ENCODE results near the gene GKN1.

The GKN1 gene

DNA sequence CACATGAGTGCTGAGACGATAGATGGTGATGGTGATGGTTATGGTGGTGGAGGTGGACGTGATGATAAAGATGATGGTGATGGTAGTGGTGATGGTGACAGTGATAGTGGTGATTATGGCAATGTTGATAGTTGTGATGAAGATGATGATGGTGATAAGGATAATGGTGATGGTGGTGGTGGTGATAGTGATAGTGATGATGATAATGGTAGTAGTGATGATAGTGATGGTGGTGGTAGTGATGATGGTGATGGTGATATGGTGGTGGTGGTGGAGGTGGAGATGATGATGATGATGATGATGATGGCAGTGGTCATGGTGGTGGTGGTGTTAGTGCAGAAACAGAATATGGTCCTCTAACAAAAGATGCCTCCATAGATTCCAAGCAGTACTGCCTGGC, 48.8 kb downstream of the GKN1 start:
- no peak for TF ChIP-seq CTCF (IDR thresholded peaks at IDR 0.05; ENCODE audit: extremely low read depth, insufficient read depth, missing control alignments)
- in situ Hi-C loops (cut with MboI; ENCODE audit: low pct_unique_long_range_greater_than_20kb, low sequenced_read_pairs, unreplicated experiment) = no loop called here
- DNase-seq (ENCODE audit: low spot score) = no peak

GRCh38 chr2:69026026-69026425, 51.6 kb downstream of the GKN1 start:
- peak; percentile 65 for TF ChIP-seq CTCF (IDR thresholded peaks at IDR 0.05; ENCODE audit: extremely low read depth, insufficient read depth, missing control alignments)
- DNase-seq (ENCODE audit: low spot score) = peak; percentile 49
- in situ Hi-C loops (cut with MboI; ENCODE audit: low pct_unique_long_range_greater_than_20kb, low sequenced_read_pairs, unreplicated experiment) = loop anchor here (25.0 kb wide), 1 partner anchor 286 kb away; no protein-coding TSS in a partner anchor

DNA sequence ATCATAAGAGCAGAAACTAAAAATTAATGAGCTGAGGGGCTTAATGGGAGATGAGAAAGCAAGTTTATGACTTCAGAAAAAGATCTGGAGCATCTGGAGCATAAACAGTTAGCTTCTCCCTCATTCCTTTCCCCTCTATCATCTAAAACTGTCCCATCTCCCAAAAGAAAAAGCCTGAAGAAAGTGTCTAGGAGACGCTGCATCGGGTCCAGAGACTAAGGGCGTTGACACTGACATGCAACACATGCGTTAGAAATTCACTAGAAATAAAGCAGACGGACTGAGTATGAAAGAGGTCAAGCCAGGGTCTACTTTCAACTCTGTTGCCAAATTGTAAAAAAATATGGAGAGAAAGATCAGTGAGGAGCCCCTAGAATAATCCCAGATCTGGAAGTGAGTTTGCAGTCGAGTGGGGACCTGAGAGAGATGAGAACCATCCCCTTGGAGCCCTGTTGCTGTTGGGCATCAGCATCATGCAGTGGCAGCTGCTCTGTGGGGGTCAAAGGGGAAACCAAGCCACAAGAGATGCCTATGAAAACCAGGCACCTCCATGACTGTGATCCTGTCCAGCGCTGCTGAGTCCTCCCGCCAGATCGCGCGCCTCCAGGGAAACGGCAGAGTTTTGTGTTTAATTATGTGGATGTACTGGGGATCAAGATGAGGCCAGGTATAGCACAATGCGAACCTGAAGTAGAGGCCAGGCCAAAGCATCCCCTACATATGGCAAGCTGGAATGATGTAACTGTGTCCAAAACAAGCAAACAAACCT, 52.4 kb downstream of the GKN1 start:
- TF ChIP-seq CTCF (IDR thresholded peaks at IDR 0.05; ENCODE audit: extremely low read depth, insufficient read depth, missing control alignments) = no peak
- DNase-seq (ENCODE audit: low spot score) = no peak
- in situ Hi-C loops (cut with MboI; ENCODE audit: low pct_unique_long_range_greater_than_20kb, low sequenced_read_pairs, unreplicated experiment) = loop anchor here (25.0 kb wide), 1 partner anchor 285 kb away; no protein-coding TSS in a partner anchor
